ENCODE data around the gene PLBD2. TPM values are rescaled to one million over a fixed set of nuclear protein-coding genes. Genes with fewer than 3 reads are reported as not detected.

PLBD2 gene
- total RNA-seq, 1 donor from 2014 or later: 55.1 TPM

- intact Hi-C loops (cut with DNase I): no loop called here
- Histone ChIP-seq H3K4me3 (no peak overlapping the region), H3K4me1 (peaks cover 2 to 5% of the 10 kb centered on the region in 2 donors), H3K27me3 (no peaks in the 10 kb centered on the region), H3K27ac (no peak overlapping the region), H3K9me3 (no peaks in the 10 kb centered on the region), H3K36me3 (peaks cover 7 to 28% of the 10 kb centered on the region in 2 donors)
- no peak for DNase-seq (ENCODE audit: low spot score in 2 of 2)
- TF ChIP-seq CTCF (IDR thresholded peaks at IDR 0.05): no peak
These were observed 9.9 kb downstream of the PLBD2 start for GRCh38 chr12:113368331-113368730.

- no peak for TF ChIP-seq CTCF (IDR thresholded peaks at IDR 0.05)
- Histone ChIP-seq H3K4me1 (peaks cover 2 to 5% of the 10 kb centered on the region in 2 donors), H3K27ac (no peak overlapping the region), H3K9me3 (no peaks in the 10 kb centered on the region), H3K36me3 (peaks cover 10 to 37% of the 10 kb centered on the region in 2 donors), H3K27me3 (no peaks in the 10 kb centered on the region), H3K4me3 (no peak overlapping the region)
- intact Hi-C loops (cut with DNase I): no loop called here
- no peak for DNase-seq (ENCODE audit: low spot score in 2 of 2)
These were observed 11.1 kb downstream of the PLBD2 start for GRCh38 chr12:113369391-113369985.

GRCh38 chr12:113370923-113371682, 12.7 kb downstream of the PLBD2 start:
- Histone ChIP-seq H3K27ac (no peak overlapping the region), H3K4me1 (peaks cover 2 to 5% of the 10 kb centered on the region in 2 donors), H3K36me3 (peaks cover 19 to 49% of the 10 kb centered on the region in 2 donors), H3K4me3 (no peak overlapping the region), H3K9me3 (no peaks in the 10 kb centered on the region), H3K27me3 (no peaks in the 10 kb centered on the region)
- intact Hi-C loops (cut with DNase I): no loop called here
- TF ChIP-seq CTCF (IDR thresholded peaks at IDR 0.05): no peak
- no peak for DNase-seq (ENCODE audit: low spot score in 2 of 2)

- no peak overlapping the region for H3K27ac ChIP-seq
These were observed 13.4 kb downstream of the PLBD2 start for GRCh38 chr12:113371808-113372207.

GRCh38 chr12:113372371-113372770, 14.0 kb downstream of the PLBD2 start:
- no peak for DNase-seq (ENCODE audit: low spot score in 2 of 2)
- intact Hi-C loops (cut with DNase I): no loop called here
- Histone ChIP-seq H3K9me3 (no peaks in the 10 kb centered on the region), H3K36me3 (peaks cover 22 to 62% of the 10 kb centered on the region in 2 donors), H3K4me3 (no peak overlapping the region), H3K27ac (no peak overlapping the region), H3K27me3 (no peaks in the 10 kb centered on the region), H3K4me1 (no peaks in the 10 kb centered on the region)
- no peak for TF ChIP-seq CTCF (IDR thresholded peaks at IDR 0.05)

More at GRCh38 chr12:113371808-113372207, 13.4 kb downstream of the PLBD2 start:
- H3K4me3 ChIP-seq: no peak overlapping the region
- no peak for DNase-seq (ENCODE audit: low spot score in 2 of 2)
- H3K4me1 ChIP-seq: no peaks in the 10 kb centered on the region
- intact Hi-C loops (cut with DNase I): no loop called here
- no peak for TF ChIP-seq CTCF (IDR thresholded peaks at IDR 0.05)
- no peaks in the 10 kb centered on the region for H3K9me3 ChIP-seq
- no peaks in the 10 kb centered on the region for H3K27me3 ChIP-seq
- peaks cover 22 to 56% of the 10 kb centered on the region in 2 donors for H3K36me3 ChIP-seq

Measured in ascending aorta (tissue), 2 donors.